Neutrophil (primary cell): ENCODE results near the gene COX17.

Source experiments
- H3K27ac ChIP-seq: fragments of 200-600 bp; sonication (generic); 2 replicates; pipeline ENCODE4 v1.5.1; 2016; ENCODE audit warnings: mild to moderate bottlenecking, moderate library complexity
- H3K27me3 ChIP-seq: fragments of 200-600 bp; sonication (generic); 2 replicates; pipeline ENCODE4 v1.6.0; 2016; ENCODE audit warnings: mild to moderate bottlenecking
- H3K36me3 ChIP-seq: fragments of 200-600 bp; sonication (generic); 2 replicates; pipeline ENCODE4 v1.5.1; 2017
- H3K4me1 ChIP-seq, 2 experiments: fragments of 200-600 bp in 1 of 2; sonication (generic) in 1 of 2; 1 replicate in 1 of 2; 2 replicates in 1 of 2; pipeline versions ENCODE4 v1.5.1 to v1.6.1; 2013 to 2016; ENCODE audit warnings: low read depth in 1 of 2, low read length in 1 of 2, mild to moderate bottlenecking in 1 of 2, moderate library complexity in 1 of 2; ENCODE audit not compliant: control insufficient read depth in 1 of 2, insufficient read depth in 1 of 2
- H3K4me3 ChIP-seq, 2 experiments: fragments of 200-600 bp in 1 of 2; sonication (generic) in 1 of 2; 1 replicate in 1 of 2; 2 replicates in 1 of 2; pipeline ENCODE4 v1.5.1; 2013 to 2016; ENCODE audit warnings: low read depth in 1 of 2, low read length in 1 of 2, mild to moderate bottlenecking in 1 of 2, moderate library complexity in 1 of 2
- H3K9me3 ChIP-seq: fragments of 200-600 bp; sonication (generic); 2 replicates; pipeline ENCODE4 v1.5.1; 2016
- CTCF ChIP-seq: fragments of 200-600 bp; sonication (generic); IDR thresholded peaks from 2 replicates; pipeline ENCODE4 v1.5.1; 2016; ENCODE audit warnings: antibody characterized with exemption

Gene COX17

DNA sequence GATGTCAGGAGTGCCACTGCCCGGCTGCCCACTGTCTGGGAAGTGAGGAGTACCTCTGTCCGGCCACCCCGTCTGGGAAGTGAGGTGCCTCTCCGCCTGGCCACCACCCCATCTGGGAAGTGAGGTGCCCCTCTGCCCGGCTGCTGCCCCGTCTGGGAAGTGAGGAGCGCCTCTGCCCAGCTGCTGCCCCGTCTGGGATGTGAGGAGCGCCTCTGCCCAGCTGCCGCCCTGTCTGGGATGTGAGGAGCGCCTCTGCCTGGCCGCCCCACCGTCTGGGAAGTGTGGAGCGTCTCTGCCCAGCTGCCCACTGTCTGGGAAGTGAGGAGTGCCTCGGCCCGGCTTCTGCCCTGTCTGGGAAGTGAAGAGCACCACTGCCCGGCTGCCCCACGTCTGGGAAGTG, 3.3 kb downstream of the COX17 start:
- Histone ChIP-seq H3K4me1 (peaks cover 16% of the 10 kb centered on the region in 2 experiments), H3K9me3 (no peaks in the 10 kb centered on the region), H3K36me3 (peaks cover 64% of the 10 kb centered on the region)

GRCh38 chr3:119672776-119673175, 4.4 kb downstream of the COX17 start:
- no peak for TF ChIP-seq CTCF
- H3K27me3 ChIP-seq = no peaks in the 10 kb centered on the region
- no peak overlapping the region for H3K4me3 ChIP-seq
- H3K36me3 ChIP-seq = peaks cover 73% of the 10 kb centered on the region
- peaks cover 11 to 12% of the 10 kb centered on the region in 2 experiments for H3K4me1 ChIP-seq
- no peak overlapping the region for H3K27ac ChIP-seq
- no peaks in the 10 kb centered on the region for H3K9me3 ChIP-seq

More for the DNA sequence above, 3.3 kb downstream of the COX17 start:
- TF ChIP-seq CTCF = no peak
- no peak overlapping the region for H3K4me3 ChIP-seq
- no peaks in the 10 kb centered on the region for H3K27me3 ChIP-seq
- H3K27ac ChIP-seq = no peak overlapping the region

DNA sequence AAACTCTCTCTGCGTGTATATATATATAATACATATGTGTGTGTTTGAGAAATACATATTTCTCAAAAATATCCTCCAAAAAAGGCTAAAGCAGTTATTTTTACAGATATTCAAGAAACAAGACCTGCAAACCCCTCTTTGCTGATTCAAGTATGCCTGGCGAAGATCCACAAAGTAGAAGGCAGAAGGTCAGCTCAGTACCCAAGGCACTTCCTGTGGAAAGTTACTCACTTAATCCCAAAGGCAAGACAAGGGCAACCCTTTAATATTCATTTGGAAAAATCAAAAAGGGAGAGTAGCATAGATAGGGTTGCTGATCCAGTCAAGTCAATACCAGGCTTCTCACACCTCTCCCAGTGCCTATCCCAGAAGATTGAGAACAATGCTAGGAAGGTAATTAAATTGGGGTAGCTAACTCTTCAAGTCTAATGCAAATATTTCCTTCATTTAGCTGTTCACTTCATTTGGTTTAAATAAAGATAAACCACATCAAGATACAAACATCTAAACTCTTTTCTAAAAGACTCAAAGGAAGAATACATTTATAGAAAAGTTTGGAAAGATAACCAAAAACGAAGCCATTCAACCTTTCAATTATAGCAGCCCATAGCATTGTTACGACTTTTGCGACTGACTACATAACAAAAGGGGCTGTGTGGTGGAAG, 7.2 kb downstream of the COX17 start:
- Histone ChIP-seq H3K4me3 (no peak overlapping the region), H3K36me3 (peaks cover 76% of the 10 kb centered on the region), H3K27ac (no peak overlapping the region), H3K4me1 (no peaks in the 10 kb centered on the region), H3K27me3 (no peaks in the 10 kb centered on the region), H3K9me3 (no peaks in the 10 kb centered on the region)
- TF ChIP-seq CTCF = no peak

DNA sequence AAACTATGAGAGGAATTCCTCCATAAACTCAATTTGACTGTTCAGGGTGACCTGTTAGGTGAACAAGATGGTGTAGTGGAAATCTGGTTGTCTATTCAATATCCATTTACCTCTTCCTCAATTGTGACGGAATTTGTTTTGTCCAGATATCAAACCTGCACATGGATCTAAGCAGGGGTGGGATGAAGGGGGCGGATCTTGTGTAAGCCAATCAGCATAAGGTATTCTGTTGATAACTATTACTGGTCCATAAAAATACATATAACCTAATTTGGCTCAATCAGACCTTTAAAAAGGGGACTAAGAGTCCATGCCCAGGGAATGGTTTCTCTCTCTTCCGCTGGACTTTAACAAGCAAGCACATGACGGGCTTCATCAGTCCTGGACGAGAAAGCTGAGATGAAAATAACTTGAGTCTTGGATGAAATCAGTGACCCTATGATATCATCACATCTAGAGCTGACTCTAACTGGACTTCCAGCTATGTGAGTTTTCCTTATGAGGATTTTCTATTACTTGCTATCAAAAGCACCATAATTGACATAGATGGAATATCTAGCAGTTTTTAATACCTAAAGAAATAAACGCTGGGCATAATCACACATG, 11.1 kb downstream of the COX17 start:
- Histone ChIP-seq H3K27ac (no peak overlapping the region), H3K4me1 (no peaks in the 10 kb centered on the region), H3K27me3 (no peaks in the 10 kb centered on the region), H3K36me3 (peaks cover 36% of the 10 kb centered on the region), H3K4me3 (no peak overlapping the region), H3K9me3 (no peaks in the 10 kb centered on the region)
- TF ChIP-seq CTCF = no peak

DNA sequence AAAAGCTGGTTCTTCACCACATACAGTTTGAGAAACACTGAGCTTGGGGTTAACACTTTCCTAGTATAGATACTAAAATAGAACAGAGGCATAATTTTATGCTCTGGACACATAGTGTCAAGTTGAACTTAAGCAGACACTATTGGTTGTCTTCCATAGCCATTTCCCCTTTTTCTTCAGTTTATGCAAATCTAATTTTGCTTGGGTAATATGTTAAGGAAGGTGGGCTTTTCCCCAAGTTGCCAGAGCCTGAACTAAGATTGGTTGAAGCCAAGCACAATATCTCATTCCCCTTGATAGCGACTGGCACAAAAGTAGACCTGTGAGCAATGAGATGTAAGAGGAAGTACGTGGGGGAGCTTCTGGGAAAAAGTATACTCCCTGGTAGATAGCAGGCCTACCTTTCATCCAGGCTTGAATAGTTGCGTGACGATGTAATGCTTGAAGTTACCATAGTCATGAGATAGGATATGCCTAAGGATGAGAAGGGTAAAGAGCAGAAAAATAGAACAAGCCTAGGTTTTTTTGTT, 12.3 kb downstream of the COX17 start:
- TF ChIP-seq CTCF = no peak
- Histone ChIP-seq H3K4me1 (no peaks in the 10 kb centered on the region), H3K27ac (no peak overlapping the region), H3K9me3 (no peaks in the 10 kb centered on the region), H3K27me3 (no peaks in the 10 kb centered on the region), H3K4me3 (no peak overlapping the region), H3K36me3 (peaks cover 27% of the 10 kb centered on the region)
